Testis (tissue), 2 donors: ENCODE results near the gene C1QTNF8.

Experiments
- CTCF ChIP-seq, 3 experiments: fragments of 450-650 bp in 2 of 3; fragments of 200-600 bp in 1 of 3; sonication (generic) in 1 of 3; IDR thresholded peaks; one replicate each; pipeline ENCODE4 v1.5.1; 2016 to 2019; ENCODE audit warnings: antibody characterized with exemption in 3 of 3, mild to moderate bottlenecking in 2 of 3, moderate library complexity in 1 of 3
- POLR2A ChIP-seq: fragments of 450-650 bp; IDR thresholded peaks from one replicate; pipeline ENCODE4 v1.6.1; 2017; ENCODE audit warnings: antibody characterized with exemption, mild to moderate bottlenecking, moderate library complexity

DNA sequence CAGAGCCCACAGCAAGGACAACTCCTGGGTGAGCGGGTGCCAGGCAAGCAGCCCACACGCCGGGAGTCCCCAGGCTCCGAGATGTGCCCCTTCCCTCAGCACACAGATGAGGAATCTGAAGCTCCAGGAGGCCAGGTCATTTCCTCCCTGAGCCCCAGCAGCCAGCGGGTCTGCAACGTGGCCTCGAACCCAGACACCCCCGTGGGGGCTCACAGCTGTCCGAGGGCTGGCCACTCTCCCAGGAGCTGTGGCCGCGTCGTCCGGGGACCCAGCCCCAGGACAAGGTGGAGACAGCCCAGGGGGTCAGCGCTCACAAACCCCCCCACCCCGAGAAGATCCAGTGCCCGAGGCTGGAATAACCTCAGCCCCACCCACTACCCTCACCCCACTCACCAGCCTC lies 17.4 kb upstream of the C1QTNF8 start:
- TF ChIP-seq CTCF (IDR thresholded peaks at IDR 0.05), result no peak
- no peak for TF ChIP-seq POLR2A
